Stimulated activated naive CD4-positive, alpha-beta T cell treated with Interleukin-2 at 50 U/mL for 16 hours (primary cell): ENCODE measurements around the gene SLC9A9.
"Not testable (repeated sequence)": the region's sequence is repeated elsewhere in the genome, so short reads cannot be mapped to it uniquely, and the experiment has no call there.

Experiments
- DNase-seq: peaks from one replicate; lab custom pipeline; 2025; lab: John Stamatoyannopoulos, UW

SLC9A9 gene

GRCh38 chr3:143450632-143451031 lies 397.6 kb downstream of the SLC9A9 start:
- DNase-seq, result no peak

GRCh38 chr3:143447491-143447890 lies 400.8 kb downstream of the SLC9A9 start:
- DNase-seq, result no peak

GRCh38 chr3:143445118-143445517 lies 403.1 kb downstream of the SLC9A9 start:
- no peak for DNase-seq

GRCh38 chr3:143443851-143444331 lies 404.4 kb downstream of the SLC9A9 start:
- peak; percentile 13 for DNase-seq

GRCh38 chr3:143442814-143443447 lies 405.3 kb downstream of the SLC9A9 start:
- no peak for DNase-seq

GRCh38 chr3:143441516-143442171 lies 406.6 kb downstream of the SLC9A9 start:
- DNase-seq, result no peak

- DNase-seq, result no peak
Observed at GRCh38 chr3:143439817-143440216, 408.5 kb downstream of the SLC9A9 start.

GRCh38 chr3:143437405-143437804 lies 410.9 kb downstream of the SLC9A9 start:
- no peak for DNase-seq

GRCh38 chr3:143436231-143436930 lies 411.9 kb downstream of the SLC9A9 start:
- DNase-seq, result no peak

- DNase-seq, result no peak
Observed at GRCh38 chr3:143433787-143434378, 414.4 kb downstream of the SLC9A9 start.

GRCh38 chr3:143431298-143431697 lies 417.0 kb downstream of the SLC9A9 start:
- not testable (repeated sequence) for DNase-seq

- no peak for DNase-seq
Observed at GRCh38 chr3:143430568-143430967, 417.7 kb downstream of the SLC9A9 start.

- no peak for DNase-seq
Observed at GRCh38 chr3:143429628-143430514, 418.4 kb downstream of the SLC9A9 start.

GRCh38 chr3:143428294-143428693 lies 420.0 kb downstream of the SLC9A9 start:
- DNase-seq, result no peak

GRCh38 chr3:143427631-143428030 lies 420.6 kb downstream of the SLC9A9 start:
- no peak for DNase-seq

- DNase-seq, result no peak
Observed at GRCh38 chr3:143424874-143425273, 423.4 kb downstream of the SLC9A9 start.

- no peak for DNase-seq
Observed at GRCh38 chr3:143421556-143421955, 426.7 kb downstream of the SLC9A9 start.

- DNase-seq, result no peak
Observed at GRCh38 chr3:143419611-143420010, 428.7 kb downstream of the SLC9A9 start.

GRCh38 chr3:143418391-143418790 lies 429.9 kb downstream of the SLC9A9 start:
- DNase-seq, result no peak

GRCh38 chr3:143416229-143416628 lies 432.0 kb downstream of the SLC9A9 start:
- no peak for DNase-seq

- DNase-seq, result no peak
Observed at GRCh38 chr3:143414571-143415253, 433.6 kb downstream of the SLC9A9 start.
